Breast epithelium (tissue), 3 donors: ENCODE data around the gene SLC38A6.

Source experiments
- POLR2A ChIP-seq: fragments of 450-650 bp; IDR thresholded peaks from one replicate; pipeline ENCODE4 v1.6.1; 2016; ENCODE audit warnings: antibody characterized with exemption, mild to moderate bottlenecking, moderate library complexity
- POLR2AphosphoS5 ChIP-seq, 3 donors: sonication (generic); formaldehyde crosslinking; IDR thresholded peaks; one replicate each; pipeline ENCODE4 v1.6.1; 2017; ENCODE audit warnings: antibody characterized with exemption in 3 of 3
- TF ChIP-seq, protein P1 (sequence below), 3 donors: fragments of 450-650 bp; IDR thresholded peaks; one replicate each; pipeline ENCODE4 v1.5.1; 2016 to 2017; ENCODE audit warnings: antibody characterized with exemption in 3 of 3, mild to moderate bottlenecking in 3 of 3, moderate library complexity in 3 of 3

DNA sequence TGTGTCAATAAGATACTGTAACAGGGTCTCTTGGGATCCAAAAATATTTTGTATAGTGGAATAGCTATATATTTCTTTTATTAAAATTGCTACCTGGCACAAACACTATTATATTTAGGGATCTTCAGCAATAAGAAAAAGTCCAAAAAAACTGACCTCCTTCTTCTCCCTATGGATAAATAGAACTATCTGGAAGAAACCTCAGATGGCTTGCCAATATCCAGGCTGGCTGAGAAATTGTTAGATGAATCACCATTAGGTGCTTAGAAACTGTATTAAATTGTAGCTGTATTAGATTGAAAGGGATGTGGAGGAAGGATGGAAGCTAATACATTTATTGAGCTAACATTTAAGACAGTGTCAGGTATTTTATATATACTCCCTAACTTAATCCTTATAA lies 66.0 kb downstream of the SLC38A6 start:
- TF ChIP-seq, protein P1, sequence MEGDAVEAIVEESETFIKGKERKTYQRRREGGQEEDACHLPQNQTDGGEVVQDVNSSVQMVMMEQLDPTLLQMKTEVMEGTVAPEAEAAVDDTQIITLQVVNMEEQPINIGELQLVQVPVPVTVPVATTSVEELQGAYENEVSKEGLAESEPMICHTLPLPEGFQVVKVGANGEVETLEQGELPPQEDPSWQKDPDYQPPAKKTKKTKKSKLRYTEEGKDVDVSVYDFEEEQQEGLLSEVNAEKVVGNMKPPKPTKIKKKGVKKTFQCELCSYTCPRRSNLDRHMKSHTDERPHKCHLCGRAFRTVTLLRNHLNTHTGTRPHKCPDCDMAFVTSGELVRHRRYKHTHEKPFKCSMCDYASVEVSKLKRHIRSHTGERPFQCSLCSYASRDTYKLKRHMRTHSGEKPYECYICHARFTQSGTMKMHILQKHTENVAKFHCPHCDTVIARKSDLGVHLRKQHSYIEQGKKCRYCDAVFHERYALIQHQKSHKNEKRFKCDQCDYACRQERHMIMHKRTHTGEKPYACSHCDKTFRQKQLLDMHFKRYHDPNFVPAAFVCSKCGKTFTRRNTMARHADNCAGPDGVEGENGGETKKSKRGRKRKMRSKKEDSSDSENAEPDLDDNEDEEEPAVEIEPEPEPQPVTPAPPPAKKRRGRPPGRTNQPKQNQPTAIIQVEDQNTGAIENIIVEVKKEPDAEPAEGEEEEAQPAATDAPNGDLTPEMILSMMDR (IDR thresholded peaks at IDR 0.05): no peak
- TF ChIP-seq POLR2AphosphoS5 (IDR thresholded peaks at IDR 0.05) (no peak), POLR2A (no peak)
